H9 (cell line): Measurements from ENCODE around the gene RPL19. TPM values are rescaled to one million over a fixed set of nuclear protein-coding genes. Genes with fewer than 3 reads are reported as not detected.

Source experiments
- DNase-seq: peaks from one replicate; pipeline ENCODE4 v3.0.0-alpha.2; 2017
- H2AFZ ChIP-seq: one replicate; pipeline ENCODE4 v1.6.1; 2013; ENCODE audit warnings: mild to moderate bottlenecking, low read length, control low read depth, moderate library complexity
- H2AK5ac ChIP-seq: 2 replicates; pipeline ENCODE4 v1.6.1; 2013; ENCODE audit warnings: low read length, control low read depth, mixed read lengths; ENCODE audit not compliant: insufficient read length
- H2BK120ac ChIP-seq: one replicate; pipeline ENCODE4 v1.6.1; 2013; ENCODE audit warnings: low read depth, mild to moderate bottlenecking, low read length, control low read depth, inconsistent platforms; ENCODE audit not compliant: poor library complexity, severe bottlenecking
- H2BK12ac ChIP-seq: 2 replicates; pipeline ENCODE4 v1.6.1; 2013; ENCODE audit warnings: low read length, control low read depth, mixed read lengths, low read depth; ENCODE audit not compliant: insufficient read length
- H2BK15ac ChIP-seq: 2 replicates; pipeline ENCODE4 v1.6.1; 2013; ENCODE audit warnings: low read depth, low read length, control low read depth
- H2BK20ac ChIP-seq: one replicate; pipeline ENCODE4 v1.6.1; 2013; ENCODE audit warnings: low read depth, mild to moderate bottlenecking, low read length, control low read depth, inconsistent platforms; ENCODE audit not compliant: poor library complexity, severe bottlenecking
- H2BK5ac ChIP-seq: 2 replicates; pipeline ENCODE4 v1.6.1; 2013; ENCODE audit warnings: low read length, control low read depth, mixed read lengths; ENCODE audit not compliant: insufficient read length
- H3K14ac ChIP-seq: 2 replicates; pipeline ENCODE4 v1.6.1; 2013; ENCODE audit warnings: low read length, control low read depth; ENCODE audit not compliant: insufficient read depth
- H3K18ac ChIP-seq: 2 replicates; pipeline ENCODE4 v1.6.1; 2013; ENCODE audit warnings: low read depth, mild to moderate bottlenecking, mixed read lengths, low read length, control low read depth; ENCODE audit not compliant: insufficient read length
- H3K23ac ChIP-seq: 2 replicates; pipeline ENCODE4 v1.6.1; 2013; ENCODE audit warnings: low read length, control low read depth, mixed read lengths, low read depth; ENCODE audit not compliant: insufficient read length
- H3K23me2 ChIP-seq: 2 replicates; pipeline ENCODE4 v1.6.1; 2013; ENCODE audit warnings: low read depth, mild to moderate bottlenecking, mixed read lengths, low read length, control low read depth; ENCODE audit not compliant: insufficient read length, poor library complexity, severe bottlenecking
- H3K27ac ChIP-seq: 2 replicates; pipeline ENCODE4 v1.5.1; 2013; ENCODE audit warnings: low read length, control low read depth, mixed read lengths, low read depth; ENCODE audit not compliant: insufficient read length
- H3K27me3 ChIP-seq: 2 replicates; pipeline ENCODE4 v1.6.1; 2013; ENCODE audit warnings: low read length, control low read depth, inconsistent platforms; ENCODE audit not compliant: insufficient read depth
- H3K4ac ChIP-seq: 2 replicates; pipeline ENCODE4 v1.6.1; 2013; ENCODE audit warnings: low read depth, mild to moderate bottlenecking, control low read depth, inconsistent platforms, low read length, moderate library complexity
- H3K4me1 ChIP-seq: 2 replicates; pipeline ENCODE4 v1.6.1; 2013; ENCODE audit warnings: low read length, control low read depth, inconsistent platforms; ENCODE audit not compliant: insufficient read depth
- H3K4me2 ChIP-seq: 2 replicates; pipeline ENCODE4 v1.6.1; 2013; ENCODE audit warnings: low read length, control low read depth, mixed read lengths; ENCODE audit not compliant: insufficient read length, insufficient read depth
- H3K56ac ChIP-seq: 2 replicates; pipeline ENCODE4 v1.6.1; 2013; ENCODE audit warnings: low read depth, mild to moderate bottlenecking, mixed read lengths, low read length, control low read depth; ENCODE audit not compliant: insufficient read length
- H3K79me1 ChIP-seq: 2 replicates; pipeline ENCODE4 v1.6.1; 2013; ENCODE audit warnings: low read depth, mild to moderate bottlenecking, moderate library complexity, low read length, control low read depth, inconsistent platforms; ENCODE audit not compliant: insufficient read depth, poor library complexity, severe bottlenecking
- H3K79me2 ChIP-seq: 2 replicates; pipeline ENCODE4 v1.6.1; 2013; ENCODE audit warnings: low read length, control low read depth, inconsistent platforms; ENCODE audit not compliant: insufficient read depth
- H3K9ac ChIP-seq: 2 replicates; pipeline ENCODE4 v1.6.1; 2013; ENCODE audit warnings: low read length, control low read depth, mixed read lengths; ENCODE audit not compliant: insufficient read length; ENCODE audit errors: extremely low read depth
- H3K9me3 ChIP-seq: one replicate; pipeline ENCODE4 v1.6.1; 2013; ENCODE audit warnings: low read depth, low read length, inconsistent platforms; ENCODE audit not compliant: control insufficient read depth
- H3T11ph ChIP-seq: one replicate; pipeline ENCODE4 v1.6.1; 2013; ENCODE audit warnings: mild to moderate bottlenecking, low read length, control low read depth, inconsistent platforms
- H4K20me1 ChIP-seq: one replicate; pipeline ENCODE4 v1.6.1; 2013; ENCODE audit not compliant: control insufficient read depth, insufficient read length, insufficient read depth
- H4K5ac ChIP-seq: 2 replicates; pipeline ENCODE4 v1.6.1; 2013; ENCODE audit warnings: low read depth, mild to moderate bottlenecking, mixed read lengths, low read length, control low read depth; ENCODE audit not compliant: insufficient read length
- H4K8ac ChIP-seq: replicated peaks from 2 replicates; pipeline ENCODE4 v1.6.1; 2013; ENCODE audit warnings: low read length, control low read depth, mixed read lengths, low read depth; ENCODE audit not compliant: insufficient read length
- H4K91ac ChIP-seq: 2 replicates; pipeline ENCODE4 v1.6.1; 2013; ENCODE audit warnings: low read depth, mild to moderate bottlenecking, moderate library complexity, mixed read lengths, low read length, control low read depth; ENCODE audit not compliant: insufficient read length
- H3K27ac Mint-ChIP-seq, 3 experiments: 2 replicates in 2 of 3; 3 replicates in 1 of 3; pipeline ENCODE4 v1.8.0; 2020 to 2021; ENCODE audit warnings: mixed read lengths in 3 of 3, mild to moderate bottlenecking in 1 of 3, moderate library complexity in 1 of 3
- H3K27me3 Mint-ChIP-seq: 2 replicates; pipeline ENCODE4 v1.8.0; 2021; ENCODE audit warnings: low read depth, mild to moderate bottlenecking, moderate library complexity, mixed read lengths
- H3K36me3 Mint-ChIP-seq, 3 experiments: 2 replicates in 2 of 3; 3 replicates in 1 of 3; pipeline ENCODE4 v1.8.0; 2020 to 2021; ENCODE audit warnings: low read depth in 3 of 3, mixed read lengths in 3 of 3; ENCODE audit not compliant: insufficient read depth in 1 of 3
- H3K4me1 Mint-ChIP-seq, 2 experiments: 2 replicates each; pipeline ENCODE4 v1.8.0; 2020; ENCODE audit warnings: mixed read lengths in 2 of 2
- H3K4me3 Mint-ChIP-seq, 2 experiments: 2 replicates in 1 of 2; 3 replicates in 1 of 2; pipeline ENCODE4 v1.8.0; 2020 to 2021; ENCODE audit warnings: mild to moderate bottlenecking in 2 of 2, mixed read lengths in 2 of 2, moderate library complexity in 1 of 2
- H3K9me3 Mint-ChIP-seq, 2 experiments: 2 replicates in 1 of 2; 3 replicates in 1 of 2; pipeline ENCODE4 v1.8.0; 2020; ENCODE audit warnings: mild to moderate bottlenecking in 2 of 2, mixed read lengths in 2 of 2, moderate library complexity in 1 of 2
- WGBS: extraction: QIAGEN DNeasy Blood & Tissue Kit; methylation state at CpG from one replicate; pipeline ENCODE4 v1.1.7; 2013; ENCODE audit warnings: missing lambda C conversion rate, low lambda C conversion rate, mixed read lengths; ENCODE audit not compliant: insufficient read length; ENCODE audit errors: extremely low coverage; 5-methylcytosine and 5-hydroxymethylcytosine counted together
- total RNA-seq: library from RNA; stranded (reverse); gene quantifications from 2 replicates; pipeline ENCODE4 v1.2.1, GENCODE V29; 2021
- TF ChIP-seq, protein P1 (sequence below): fragments of 200-600 bp; sonication (generic); conservative IDR thresholded peaks from 3 replicates; pipeline ENCODE4 v1.8.0; 2021; ENCODE audit warnings: antibody characterized with exemption, mild to moderate bottlenecking

RPL19 gene
- total RNA-seq, 1 experiment from 2014 or later: 2,038 TPM

DNA sequence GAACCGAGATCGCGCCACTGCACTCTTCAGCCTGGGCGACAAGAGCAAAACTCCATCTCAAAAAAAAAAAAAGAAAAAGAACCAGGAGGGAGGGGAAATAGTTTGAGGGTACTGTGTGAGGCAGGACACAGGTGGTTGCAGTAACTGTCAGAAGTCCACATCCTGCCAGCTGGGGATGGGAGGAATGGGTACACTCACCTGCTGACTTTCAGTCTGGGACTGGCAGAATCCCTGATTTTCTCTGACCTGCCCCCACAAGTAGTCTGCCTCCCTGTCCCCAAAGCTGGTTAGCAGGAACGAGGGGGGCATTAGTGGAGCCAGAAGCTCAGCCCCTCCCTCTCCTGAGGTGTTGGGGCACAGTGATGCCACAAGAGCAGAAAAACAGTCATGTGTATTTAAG is 27.0 kb upstream of the RPL19 start:
- Histone ChIP-seq H2BK5ac (no peak overlapping the region), H2AK5ac (no peak overlapping the region), H3K14ac (no peak overlapping the region), H4K20me1 (no peaks in the 10 kb centered on the region), H2BK15ac (no peak overlapping the region), H3K27me3 (no peaks in the 10 kb centered on the region), H2BK12ac (no peak overlapping the region), H2AFZ (no peak overlapping the region), H3K79me1 (no peaks in the 10 kb centered on the region), H3T11ph (no peak overlapping the region), H3K18ac (no peak overlapping the region), H3K9me3 (no peaks in the 10 kb centered on the region), H3K4ac (no peak overlapping the region), H2BK120ac (no peak overlapping the region), H3K23me2 (no peaks in the 10 kb centered on the region), H3K27ac (no peak overlapping the region), H3K4me1 (no peaks in the 10 kb centered on the region; the same call in 1 of the 2 replicates), H4K91ac (no peak overlapping the region), H3K56ac (no peak overlapping the region), H3K9ac (no peak overlapping the region), H3K79me2 (no peaks in the 10 kb centered on the region), H3K4me2 (no peak overlapping the region), H4K8ac (no peak overlapping the region), H2BK20ac (no peak overlapping the region), H4K5ac (no peak overlapping the region), H3K23ac (no peak overlapping the region)
- WGBS: no CpG with 5 or more reads among the region's 5 CpGs
- H3K4me1 Mint-ChIP-seq: peaks cover 30 to 52% of the 10 kb centered on the region in 2 experiments
- DNase-seq: peak; percentile 29
- H3K27me3 Mint-ChIP-seq: peaks cover 13% of the 10 kb centered on the region
- H3K36me3 Mint-ChIP-seq: peaks cover 9 to 33% (median 18%) of the 10 kb centered on the region in 3 experiments
- H3K27ac Mint-ChIP-seq: 0 out of 7 replicates have a peak overlapping the region, but pooled peaks of 1 of the 3 experiments have one; percentile 27
- peaks cover 4 to 8% of the 10 kb centered on the region in 2 experiments; a peak in 4 of 5 replicates for H3K9me3 Mint-ChIP-seq
- no peak overlapping the region for H3K4me3 Mint-ChIP-seq
- TF ChIP-seq, protein P1, sequence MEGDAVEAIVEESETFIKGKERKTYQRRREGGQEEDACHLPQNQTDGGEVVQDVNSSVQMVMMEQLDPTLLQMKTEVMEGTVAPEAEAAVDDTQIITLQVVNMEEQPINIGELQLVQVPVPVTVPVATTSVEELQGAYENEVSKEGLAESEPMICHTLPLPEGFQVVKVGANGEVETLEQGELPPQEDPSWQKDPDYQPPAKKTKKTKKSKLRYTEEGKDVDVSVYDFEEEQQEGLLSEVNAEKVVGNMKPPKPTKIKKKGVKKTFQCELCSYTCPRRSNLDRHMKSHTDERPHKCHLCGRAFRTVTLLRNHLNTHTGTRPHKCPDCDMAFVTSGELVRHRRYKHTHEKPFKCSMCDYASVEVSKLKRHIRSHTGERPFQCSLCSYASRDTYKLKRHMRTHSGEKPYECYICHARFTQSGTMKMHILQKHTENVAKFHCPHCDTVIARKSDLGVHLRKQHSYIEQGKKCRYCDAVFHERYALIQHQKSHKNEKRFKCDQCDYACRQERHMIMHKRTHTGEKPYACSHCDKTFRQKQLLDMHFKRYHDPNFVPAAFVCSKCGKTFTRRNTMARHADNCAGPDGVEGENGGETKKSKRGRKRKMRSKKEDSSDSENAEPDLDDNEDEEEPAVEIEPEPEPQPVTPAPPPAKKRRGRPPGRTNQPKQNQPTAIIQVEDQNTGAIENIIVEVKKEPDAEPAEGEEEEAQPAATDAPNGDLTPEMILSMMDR: no peak
